SK-N-SH treated with all-trans-retinoic acid at 6 μM for 48 hours (cell line): Measurements from ENCODE around the gene PEBP1.

Experiments
- ATAC-seq: fragments of 200-7000 bp; cut with Tn5 transposase; 3 replicates; pipeline ENCODE4 v1.9.1; 2020; ENCODE audit warnings: mild to moderate bottlenecking, moderate library complexity
- ARNTL ChIP-seq: fragments of 450-650 bp; formaldehyde crosslinking; IDR thresholded peaks from 2 replicates; pipeline ENCODE4 v1.5.0; 2020; ENCODE audit warnings: low read depth, mild to moderate bottlenecking, moderate library complexity, borderline replicate concordance
- BACH2 ChIP-seq: fragments of 250-450 bp; sonication (Bioruptor Pico); IDR thresholded peaks from 2 replicates; pipeline ENCODE4 v1.9.0; 2021; ENCODE audit warnings: mild to moderate bottlenecking, borderline replicate concordance
- CSDC2 ChIP-seq: fragments of 250-450 bp; sonication (Bioruptor Pico); IDR thresholded peaks from 2 replicates; pipeline ENCODE4 v1.5.0; 2020; ENCODE audit warnings: mild to moderate bottlenecking, moderate library complexity
- GLIS3 ChIP-seq: fragments of 250-450 bp; sonication (Bioruptor Pico); IDR thresholded peaks from 2 replicates; pipeline ENCODE4 v1.5.0; 2020; ENCODE audit warnings: mild to moderate bottlenecking, moderate library complexity
- ISL1 ChIP-seq: fragments of 250-450 bp; sonication (Bioruptor Pico); IDR thresholded peaks from 2 replicates; pipeline ENCODE4 v2.1.2; 2022; ENCODE audit warnings: mild to moderate bottlenecking, moderate library complexity
- PPARA ChIP-seq: fragments of 250-450 bp; sonication (Bioruptor Pico); IDR thresholded peaks from 2 replicates; pipeline ENCODE4 v1.5.0; 2020; ENCODE audit warnings: mild to moderate bottlenecking, borderline replicate concordance
- RARB ChIP-seq: fragments of 250-450 bp; sonication (Bioruptor Pico); IDR thresholded peaks from 2 replicates; pipeline ENCODE4 v1.8.0; 2021; ENCODE audit warnings: mild to moderate bottlenecking, moderate library complexity
- SNAI2 ChIP-seq: fragments of 250-450 bp; sonication (Bioruptor Pico); IDR thresholded peaks from 2 replicates; pipeline ENCODE4 v1.5.0; 2020; ENCODE audit warnings: mild to moderate bottlenecking, moderate library complexity
- TCF4 ChIP-seq: fragments of 250-450 bp; sonication (Bioruptor Pico); IDR thresholded peaks from 2 replicates; pipeline ENCODE4 v1.8.0; 2021; ENCODE audit warnings: mild to moderate bottlenecking, moderate library complexity, borderline replicate concordance
- TOX ChIP-seq: fragments of 250-450 bp; sonication (Bioruptor Pico); IDR thresholded peaks from 2 replicates; pipeline ENCODE4 v1.8.0; 2021; ENCODE audit warnings: mild to moderate bottlenecking, moderate library complexity, borderline replicate concordance
- ZC3H10 ChIP-seq: fragments of 250-450 bp; sonication (Bioruptor Pico); IDR thresholded peaks from 2 replicates; pipeline ENCODE4 v1.5.1; 2021; ENCODE audit warnings: mild to moderate bottlenecking, moderate library complexity
- ZFP30 ChIP-seq: fragments of 450-650 bp; formaldehyde crosslinking; IDR thresholded peaks from 2 replicates; pipeline ENCODE4 v1.5.0; 2022; ENCODE audit warnings: mild to moderate bottlenecking, moderate library complexity
- ZNF565 ChIP-seq: fragments of 450-650 bp; formaldehyde crosslinking; conservative IDR thresholded peaks from 2 replicates; pipeline ENCODE4 v1.5.0; 2020; ENCODE audit warnings: low read depth, mild to moderate bottlenecking, moderate library complexity
- ZNF70 ChIP-seq: fragments of 450-650 bp; formaldehyde crosslinking; IDR thresholded peaks from 2 replicates; pipeline ENCODE4 v1.5.0; 2020; ENCODE audit warnings: mild to moderate bottlenecking, moderate library complexity
- ZNF8 ChIP-seq: fragments of 450-650 bp; formaldehyde crosslinking; IDR thresholded peaks from 2 replicates; pipeline ENCODE4 v1.5.0; 2020; ENCODE audit warnings: mild to moderate bottlenecking, moderate library complexity
- TF ChIP-seq, protein P1 (sequence below): fragments of 250-450 bp; sonication (Bioruptor Pico); IDR thresholded peaks from 2 replicates; pipeline ENCODE4 v1.8.0; 2021; ENCODE audit warnings: low read depth, mild to moderate bottlenecking, moderate library complexity, borderline replicate concordance
- TF ChIP-seq, protein P2 (sequence below): fragments of 250-450 bp; sonication (Bioruptor Pico); IDR thresholded peaks from 2 replicates; pipeline ENCODE4 v1.5.1; 2021; ENCODE audit warnings: mild to moderate bottlenecking, moderate library complexity
- TF ChIP-seq, protein P3 (sequence below): fragments of 250-450 bp; sonication (Bioruptor Pico); IDR thresholded peaks from 2 replicates; pipeline ENCODE4 v1.5.1; 2020; ENCODE audit warnings: low read depth, mild to moderate bottlenecking, moderate library complexity
- TF ChIP-seq, protein P4 (sequence below): fragments of 250-450 bp; sonication (Bioruptor Pico); IDR thresholded peaks from 2 replicates; pipeline ENCODE4 v1.8.0; 2020; ENCODE audit warnings: mild to moderate bottlenecking, moderate library complexity, borderline replicate concordance
- TF ChIP-seq, protein P5 (sequence below): fragments of 250-450 bp; sonication (Bioruptor Pico); IDR thresholded peaks from 2 replicates; pipeline ENCODE4 v1.5.0; 2020; ENCODE audit warnings: mild to moderate bottlenecking, moderate library complexity

The PEBP1 gene

DNA sequence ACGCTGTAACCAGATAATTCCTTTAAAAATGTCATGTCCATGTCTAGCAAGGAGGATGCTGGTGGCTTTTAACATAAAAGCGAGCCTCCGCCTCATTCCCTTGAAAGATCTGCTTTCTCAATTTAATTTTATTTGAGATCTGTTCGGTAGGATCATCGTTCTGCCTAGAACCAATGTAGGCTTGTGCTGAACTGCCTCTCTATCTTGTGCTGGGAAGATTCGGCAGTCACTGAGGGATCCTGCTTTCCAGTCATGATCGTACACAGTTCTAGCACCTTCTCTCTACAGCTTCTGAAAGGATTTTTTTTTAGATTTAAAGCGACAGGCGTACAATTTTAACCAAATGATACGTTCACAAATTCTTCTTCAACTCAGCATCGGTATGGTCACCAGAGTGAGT lies 54.3 kb downstream of the PEBP1 start:
- no peak for TF ChIP-seq PPARA (CRISPR knock-in tag)
- TF ChIP-seq, protein P1, sequence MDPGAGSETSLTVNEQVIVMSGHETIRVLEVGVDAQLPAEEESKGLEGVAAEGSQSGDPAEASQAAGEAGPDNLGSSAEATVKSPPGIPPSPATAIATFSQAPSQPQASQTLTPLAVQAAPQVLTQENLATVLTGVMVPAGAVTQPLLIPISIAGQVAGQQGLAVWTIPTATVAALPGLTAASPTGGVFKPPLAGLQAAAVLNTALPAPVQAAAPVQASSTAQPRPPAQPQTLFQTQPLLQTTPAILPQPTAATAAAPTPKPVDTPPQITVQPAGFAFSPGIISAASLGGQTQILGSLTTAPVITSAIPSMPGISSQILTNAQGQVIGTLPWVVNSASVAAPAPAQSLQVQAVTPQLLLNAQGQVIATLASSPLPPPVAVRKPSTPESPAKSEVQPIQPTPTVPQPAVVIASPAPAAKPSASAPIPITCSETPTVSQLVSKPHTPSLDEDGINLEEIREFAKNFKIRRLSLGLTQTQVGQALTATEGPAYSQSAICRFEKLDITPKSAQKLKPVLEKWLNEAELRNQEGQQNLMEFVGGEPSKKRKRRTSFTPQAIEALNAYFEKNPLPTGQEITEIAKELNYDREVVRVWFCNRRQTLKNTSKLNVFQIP, result no peak
- TF ChIP-seq ARNTL (CRISPR knock-in tag), result no peak
- TF ChIP-seq TCF4, result no peak
- no peak for TF ChIP-seq CSDC2 (CRISPR knock-in tag)
- no peak for TF ChIP-seq BACH2
- TF ChIP-seq TOX (CRISPR knock-in tag), result no peak
- TF ChIP-seq ZNF8, result no peak
- TF ChIP-seq SNAI2 (CRISPR knock-in tag), result no peak
- no peak for TF ChIP-seq ZC3H10
- no peak for TF ChIP-seq ZFP30 (CRISPR knock-in tag)
- no peak for TF ChIP-seq ZNF70 (CRISPR knock-in tag)
- TF ChIP-seq, protein P2, sequence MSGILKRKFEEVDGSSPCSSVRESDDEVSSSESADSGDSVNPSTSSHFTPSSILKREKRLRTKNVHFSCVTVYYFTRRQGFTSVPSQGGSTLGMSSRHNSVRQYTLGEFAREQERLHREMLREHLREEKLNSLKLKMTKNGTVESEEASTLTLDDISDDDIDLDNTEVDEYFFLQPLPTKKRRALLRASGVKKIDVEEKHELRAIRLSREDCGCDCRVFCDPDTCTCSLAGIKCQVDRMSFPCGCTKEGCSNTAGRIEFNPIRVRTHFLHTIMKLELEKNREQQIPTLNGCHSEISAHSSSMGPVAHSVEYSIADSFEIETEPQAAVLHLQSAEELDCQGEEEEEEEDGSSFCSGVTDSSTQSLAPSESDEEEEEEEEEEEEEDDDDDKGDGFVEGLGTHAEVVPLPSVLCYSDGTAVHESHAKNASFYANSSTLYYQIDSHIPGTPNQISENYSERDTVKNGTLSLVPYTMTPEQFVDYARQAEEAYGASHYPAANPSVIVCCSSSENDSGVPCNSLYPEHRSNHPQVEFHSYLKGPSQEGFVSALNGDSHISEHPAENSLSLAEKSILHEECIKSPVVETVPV (CRISPR knock-in tag), result no peak
- TF ChIP-seq, all 23 proteins: peak for 0
- ATAC-seq, result peak; percentile 57

DNA sequence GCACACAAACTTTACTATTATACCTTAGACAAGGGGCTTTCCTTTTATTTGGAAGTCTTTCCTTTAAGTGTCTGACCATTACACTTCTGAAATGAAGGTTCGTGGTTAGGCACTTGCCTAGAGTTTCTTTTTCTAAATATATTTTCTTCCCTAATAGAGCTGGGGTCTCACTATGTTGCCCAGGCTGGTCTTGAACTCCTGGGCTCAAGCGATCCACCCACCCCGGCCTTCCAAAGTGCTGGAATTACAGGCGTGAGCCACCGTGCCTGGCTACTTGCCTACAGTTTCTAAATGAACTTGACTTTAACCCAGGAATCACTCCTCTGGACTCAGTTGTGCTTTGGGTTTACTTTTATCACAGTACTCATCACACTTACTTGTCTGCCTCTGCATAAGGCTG lies 57.6 kb downstream of the PEBP1 start:
- TF ChIP-seq, protein P3, sequence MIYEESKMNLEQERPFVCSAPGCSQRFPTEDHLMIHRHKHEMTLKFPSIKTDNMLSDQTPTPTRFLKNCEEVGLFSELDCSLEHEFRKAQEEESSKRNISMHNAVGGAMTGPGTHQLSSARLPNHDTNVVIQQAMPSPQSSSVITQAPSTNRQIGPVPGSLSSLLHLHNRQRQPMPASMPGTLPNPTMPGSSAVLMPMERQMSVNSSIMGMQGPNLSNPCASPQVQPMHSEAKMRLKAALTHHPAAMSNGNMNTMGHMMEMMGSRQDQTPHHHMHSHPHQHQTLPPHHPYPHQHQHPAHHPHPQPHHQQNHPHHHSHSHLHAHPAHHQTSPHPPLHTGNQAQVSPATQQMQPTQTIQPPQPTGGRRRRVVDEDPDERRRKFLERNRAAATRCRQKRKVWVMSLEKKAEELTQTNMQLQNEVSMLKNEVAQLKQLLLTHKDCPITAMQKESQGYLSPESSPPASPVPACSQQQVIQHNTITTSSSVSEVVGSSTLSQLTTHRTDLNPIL (CRISPR knock-in tag), result no peak
- no peak for TF ChIP-seq ZFP30 (CRISPR knock-in tag)
- TF ChIP-seq, protein P4, sequence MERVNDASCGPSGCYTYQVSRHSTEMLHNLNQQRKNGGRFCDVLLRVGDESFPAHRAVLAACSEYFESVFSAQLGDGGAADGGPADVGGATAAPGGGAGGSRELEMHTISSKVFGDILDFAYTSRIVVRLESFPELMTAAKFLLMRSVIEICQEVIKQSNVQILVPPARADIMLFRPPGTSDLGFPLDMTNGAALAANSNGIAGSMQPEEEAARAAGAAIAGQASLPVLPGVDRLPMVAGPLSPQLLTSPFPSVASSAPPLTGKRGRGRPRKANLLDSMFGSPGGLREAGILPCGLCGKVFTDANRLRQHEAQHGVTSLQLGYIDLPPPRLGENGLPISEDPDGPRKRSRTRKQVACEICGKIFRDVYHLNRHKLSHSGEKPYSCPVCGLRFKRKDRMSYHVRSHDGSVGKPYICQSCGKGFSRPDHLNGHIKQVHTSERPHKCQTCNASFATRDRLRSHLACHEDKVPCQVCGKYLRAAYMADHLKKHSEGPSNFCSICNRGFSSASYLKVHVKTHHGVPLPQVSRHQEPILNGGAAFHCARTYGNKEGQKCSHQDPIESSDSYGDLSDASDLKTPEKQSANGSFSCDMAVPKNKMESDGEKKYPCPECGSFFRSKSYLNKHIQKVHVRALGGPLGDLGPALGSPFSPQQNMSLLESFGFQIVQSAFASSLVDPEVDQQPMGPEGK (CRISPR knock-in tag), result no peak
- ATAC-seq, result no peak

DNA sequence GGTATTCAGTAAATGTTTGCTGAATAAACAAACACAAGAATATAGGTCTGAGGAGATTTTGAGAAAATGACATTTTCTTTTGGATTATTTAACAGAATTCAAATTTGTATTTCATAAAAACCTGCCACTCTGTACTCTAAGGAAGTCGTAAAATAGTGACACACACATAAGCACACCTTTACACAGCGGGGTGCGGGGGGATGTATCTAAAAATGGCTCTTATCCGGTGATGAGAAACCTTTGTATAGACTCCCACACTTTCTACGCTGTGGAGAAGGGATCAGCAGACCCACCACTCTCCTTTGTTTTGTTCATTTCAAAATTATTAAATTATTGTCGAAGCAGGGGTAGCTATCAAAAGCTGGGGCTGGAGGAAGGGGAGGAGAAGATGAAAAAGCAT lies 58.0 kb downstream of the PEBP1 start:
- ATAC-seq, result no peak
- TF ChIP-seq, protein P1, result no peak
- TF ChIP-seq, protein P5, sequence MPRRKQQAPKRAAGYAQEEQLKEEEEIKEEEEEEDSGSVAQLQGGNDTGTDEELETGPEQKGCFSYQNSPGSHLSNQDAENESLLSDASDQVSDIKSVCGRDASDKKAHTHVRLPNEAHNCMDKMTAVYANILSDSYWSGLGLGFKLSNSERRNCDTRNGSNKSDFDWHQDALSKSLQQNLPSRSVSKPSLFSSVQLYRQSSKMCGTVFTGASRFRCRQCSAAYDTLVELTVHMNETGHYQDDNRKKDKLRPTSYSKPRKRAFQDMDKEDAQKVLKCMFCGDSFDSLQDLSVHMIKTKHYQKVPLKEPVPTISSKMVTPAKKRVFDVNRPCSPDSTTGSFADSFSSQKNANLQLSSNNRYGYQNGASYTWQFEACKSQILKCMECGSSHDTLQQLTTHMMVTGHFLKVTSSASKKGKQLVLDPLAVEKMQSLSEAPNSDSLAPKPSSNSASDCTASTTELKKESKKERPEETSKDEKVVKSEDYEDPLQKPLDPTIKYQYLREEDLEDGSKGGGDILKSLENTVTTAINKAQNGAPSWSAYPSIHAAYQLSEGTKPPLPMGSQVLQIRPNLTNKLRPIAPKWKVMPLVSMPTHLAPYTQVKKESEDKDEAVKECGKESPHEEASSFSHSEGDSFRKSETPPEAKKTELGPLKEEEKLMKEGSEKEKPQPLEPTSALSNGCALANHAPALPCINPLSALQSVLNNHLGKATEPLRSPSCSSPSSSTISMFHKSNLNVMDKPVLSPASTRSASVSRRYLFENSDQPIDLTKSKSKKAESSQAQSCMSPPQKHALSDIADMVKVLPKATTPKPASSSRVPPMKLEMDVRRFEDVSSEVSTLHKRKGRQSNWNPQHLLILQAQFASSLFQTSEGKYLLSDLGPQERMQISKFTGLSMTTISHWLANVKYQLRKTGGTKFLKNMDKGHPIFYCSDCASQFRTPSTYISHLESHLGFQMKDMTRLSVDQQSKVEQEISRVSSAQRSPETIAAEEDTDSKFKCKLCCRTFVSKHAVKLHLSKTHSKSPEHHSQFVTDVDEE (CRISPR knock-in tag), result no peak
- TF ChIP-seq, protein P3 (CRISPR knock-in tag), result no peak
- TF ChIP-seq ZNF565 (CRISPR knock-in tag), result no peak
- no peak for TF ChIP-seq SNAI2 (CRISPR knock-in tag)
- no peak for TF ChIP-seq TCF4
- no peak for TF ChIP-seq ISL1
- no peak for TF ChIP-seq ZNF70 (CRISPR knock-in tag)
- TF ChIP-seq RARB (CRISPR knock-in tag), result no peak
- no peak for TF ChIP-seq ARNTL (CRISPR knock-in tag)
- no peak for TF ChIP-seq ZFP30 (CRISPR knock-in tag)
- TF ChIP-seq GLIS3 (CRISPR knock-in tag), result no peak
- TF ChIP-seq, protein P4 (CRISPR knock-in tag), result no peak
- no peak for TF ChIP-seq PPARA (CRISPR knock-in tag)
- TF ChIP-seq ZC3H10, result no peak
